Loucy (cell line): ENCODE measurements around the gene APBB2.

Source experiments
- H2AFZ ChIP-seq: fragments of 200-600 bp; sonication (generic); 2 replicates; pipeline ENCODE4 v1.6.0; 2016; ENCODE audit warnings: antibody characterized with exemption, mild to moderate bottlenecking, low read length, moderate library complexity
- H3F3A ChIP-seq: fragments of 200-600 bp; 2 replicates; pipeline ENCODE4 v1.6.0; 2016; ENCODE audit warnings: antibody characterized with exemption, low read depth, mild to moderate bottlenecking
- H3K27me3 ChIP-seq: fragments of 200-600 bp; sonication (generic); 2 replicates; pipeline ENCODE4 v1.6.1; 2014; ENCODE audit warnings: low read length, mild to moderate bottlenecking; ENCODE audit not compliant: insufficient read depth, poor library complexity, severe bottlenecking
- H3K36me3 ChIP-seq: fragments of 200-600 bp; sonication (generic); 2 replicates; pipeline ENCODE4 v1.6.1; 2016; ENCODE audit warnings: low read length; ENCODE audit not compliant: insufficient read depth
- H3K4me1 ChIP-seq: fragments of 200-600 bp; sonication (generic); 2 replicates; pipeline ENCODE4 v1.5.1; 2014; ENCODE audit warnings: low read length, mild to moderate bottlenecking; ENCODE audit not compliant: insufficient read depth, poor library complexity, severe bottlenecking
- H3K4me2 ChIP-seq: fragments of 200-600 bp; sonication (generic); 2 replicates; pipeline ENCODE4 v1.6.0; 2014; ENCODE audit warnings: antibody characterized with exemption, low read length, low read depth, mild to moderate bottlenecking; ENCODE audit not compliant: poor library complexity, severe bottlenecking
- H3K4me3 ChIP-seq: fragments of 200-600 bp; sonication (generic); 2 replicates; pipeline ENCODE4 v1.5.1; 2014; ENCODE audit warnings: low read length, mild to moderate bottlenecking, mixed read lengths; ENCODE audit not compliant: poor library complexity, severe bottlenecking
- H3K79me2 ChIP-seq: fragments of 200-600 bp; sonication (generic); 2 replicates; pipeline ENCODE4 v1.6.1; 2014; ENCODE audit warnings: low read length; ENCODE audit not compliant: insufficient read depth
- H3K9ac ChIP-seq: fragments of 200-600 bp; sonication (generic); 2 replicates; pipeline ENCODE4 v1.6.0; 2014; ENCODE audit warnings: mild to moderate bottlenecking, low read depth, low read length, moderate library complexity; ENCODE audit not compliant: poor library complexity, severe bottlenecking
- H3K9me2 ChIP-seq: fragments of 200-600 bp; sonication (generic); replicated peaks from 2 replicates; pipeline ENCODE4 v1.6.1; 2016; ENCODE audit warnings: low read depth, low read length, mixed read lengths
- H3K9me3 ChIP-seq: fragments of 200-600 bp; sonication (generic); 2 replicates; pipeline ENCODE4 v1.6.1; 2014; ENCODE audit warnings: mild to moderate bottlenecking, antibody characterized with exemption, low read length, low read depth; ENCODE audit not compliant: insufficient read depth
- H4K20me1 ChIP-seq: fragments of 200-600 bp; sonication (generic); 2 replicates; pipeline ENCODE4 v1.6.0; 2014; ENCODE audit warnings: antibody characterized with exemption, low read length, mild to moderate bottlenecking; ENCODE audit not compliant: insufficient read depth, poor library complexity, severe bottlenecking
- EZH2phosphoT487 ChIP-seq: fragments of 200-600 bp; IDR thresholded peaks from 2 replicates; pipeline ENCODE4 v1.6.1; 2018; ENCODE audit warnings: antibody characterized with exemption, mild to moderate bottlenecking, moderate library complexity, borderline replicate concordance
- TF ChIP-seq, protein P1 (sequence below): fragments of 200-600 bp; sonication (generic); conservative IDR thresholded peaks from 2 replicates; pipeline ENCODE4 v1.5.1; 2014; ENCODE audit warnings: mild to moderate bottlenecking, antibody characterized with exemption, low read length

Gene APBB2

DNA sequence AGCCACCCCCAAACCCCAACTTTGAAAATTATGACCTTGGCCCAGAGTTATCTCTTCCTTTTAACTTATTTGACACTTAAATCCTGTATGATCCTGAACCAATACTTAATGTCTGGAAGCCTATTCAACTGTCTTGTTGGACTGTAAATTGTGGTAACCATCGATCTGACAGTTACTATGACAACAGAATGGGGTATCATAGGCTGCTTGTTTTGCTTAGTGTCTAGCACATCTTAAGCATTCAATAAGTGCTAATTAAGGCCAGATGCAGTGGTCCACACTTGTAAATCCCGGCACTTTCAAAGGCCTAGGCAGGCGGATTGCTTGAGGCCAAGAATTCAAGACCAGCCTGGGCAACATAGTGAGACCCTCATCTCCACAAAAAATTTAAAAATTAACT is 175.0 kb downstream of the APBB2 start:
- Histone ChIP-seq H3F3A (no peaks in the 10 kb centered on the region), H3K9me2 (no peaks in the 10 kb centered on the region), H3K9ac (no peak overlapping the region), H3K9me3 (no peaks in the 10 kb centered on the region), H3K4me2 (no peak overlapping the region), H3K36me3 (no peaks in the 10 kb centered on the region), H3K79me2 (no peaks in the 10 kb centered on the region), H3K27me3 (no peaks in the 10 kb centered on the region), H2AFZ (no peak overlapping the region), H3K4me3 (no peak overlapping the region), H3K4me1 (no peaks in the 10 kb centered on the region), H4K20me1 (no peaks in the 10 kb centered on the region)
- TF ChIP-seq, protein P1, sequence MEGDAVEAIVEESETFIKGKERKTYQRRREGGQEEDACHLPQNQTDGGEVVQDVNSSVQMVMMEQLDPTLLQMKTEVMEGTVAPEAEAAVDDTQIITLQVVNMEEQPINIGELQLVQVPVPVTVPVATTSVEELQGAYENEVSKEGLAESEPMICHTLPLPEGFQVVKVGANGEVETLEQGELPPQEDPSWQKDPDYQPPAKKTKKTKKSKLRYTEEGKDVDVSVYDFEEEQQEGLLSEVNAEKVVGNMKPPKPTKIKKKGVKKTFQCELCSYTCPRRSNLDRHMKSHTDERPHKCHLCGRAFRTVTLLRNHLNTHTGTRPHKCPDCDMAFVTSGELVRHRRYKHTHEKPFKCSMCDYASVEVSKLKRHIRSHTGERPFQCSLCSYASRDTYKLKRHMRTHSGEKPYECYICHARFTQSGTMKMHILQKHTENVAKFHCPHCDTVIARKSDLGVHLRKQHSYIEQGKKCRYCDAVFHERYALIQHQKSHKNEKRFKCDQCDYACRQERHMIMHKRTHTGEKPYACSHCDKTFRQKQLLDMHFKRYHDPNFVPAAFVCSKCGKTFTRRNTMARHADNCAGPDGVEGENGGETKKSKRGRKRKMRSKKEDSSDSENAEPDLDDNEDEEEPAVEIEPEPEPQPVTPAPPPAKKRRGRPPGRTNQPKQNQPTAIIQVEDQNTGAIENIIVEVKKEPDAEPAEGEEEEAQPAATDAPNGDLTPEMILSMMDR, result no peak
- no peak for TF ChIP-seq EZH2phosphoT487

DNA sequence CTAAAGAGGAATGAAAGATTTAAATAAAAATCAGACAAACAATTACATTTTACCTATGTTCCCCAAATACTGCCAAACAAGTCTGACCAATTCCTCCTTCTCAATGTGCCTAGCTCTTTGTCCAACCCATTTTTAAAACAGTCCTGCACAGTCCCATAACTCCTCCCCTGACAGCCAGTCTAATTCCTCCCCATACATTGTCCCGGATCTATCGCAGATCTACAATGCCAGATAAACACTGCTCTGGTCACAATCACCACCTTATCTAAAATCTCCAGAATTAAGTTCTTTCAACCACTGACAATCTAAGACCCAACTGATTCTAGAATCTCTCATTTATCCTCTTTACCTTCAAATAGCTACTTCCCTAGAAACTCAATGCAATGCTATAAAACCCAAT is 176.0 kb downstream of the APBB2 start:
- Histone ChIP-seq H3K9me2 (no peaks in the 10 kb centered on the region), H3K27me3 (no peaks in the 10 kb centered on the region), H4K20me1 (no peaks in the 10 kb centered on the region), H3K4me1 (no peaks in the 10 kb centered on the region), H2AFZ (no peak overlapping the region), H3K36me3 (no peaks in the 10 kb centered on the region), H3K4me3 (no peak overlapping the region), H3K4me2 (no peak overlapping the region), H3K79me2 (no peaks in the 10 kb centered on the region), H3F3A (no peaks in the 10 kb centered on the region), H3K9ac (no peak overlapping the region), H3K9me3 (no peaks in the 10 kb centered on the region)
- TF ChIP-seq, protein P1, result no peak
- no peak for TF ChIP-seq EZH2phosphoT487

DNA sequence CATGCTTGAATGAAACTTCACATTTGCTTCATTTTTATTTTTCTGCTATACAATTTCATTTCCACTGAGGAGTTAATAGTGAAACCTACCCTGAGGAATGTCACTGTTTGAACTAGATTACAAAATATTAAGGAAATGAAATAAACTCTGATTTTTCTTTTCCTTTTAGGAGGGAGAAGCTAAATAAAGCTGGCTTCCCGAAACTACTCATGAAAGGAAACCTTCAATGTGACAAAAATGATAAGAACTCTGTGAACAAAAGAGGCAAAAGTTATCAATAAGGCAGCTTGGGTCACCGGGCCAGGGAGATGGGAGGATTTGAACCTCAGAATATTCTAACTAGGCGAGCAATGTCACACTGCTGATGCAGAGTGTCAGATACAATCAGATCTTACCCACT is 185.2 kb downstream of the APBB2 start:
- H3K79me2 ChIP-seq, result no peaks in the 10 kb centered on the region
- no peak overlapping the region for H3K4me2 ChIP-seq
- H3K9me3 ChIP-seq, result peaks cover 13% of the 10 kb centered on the region; the same call in 1 of the 2 replicates
- H3K9me2 ChIP-seq, result no peaks in the 10 kb centered on the region
- no peaks in the 10 kb centered on the region for H3K36me3 ChIP-seq
- H3F3A ChIP-seq, result no peaks in the 10 kb centered on the region
- H3K27me3 ChIP-seq, result no peaks in the 10 kb centered on the region
- no peak overlapping the region for H2AFZ ChIP-seq
- H3K4me3 ChIP-seq, result no peak overlapping the region
- TF ChIP-seq, protein P1, result no peak
- no peak for TF ChIP-seq EZH2phosphoT487
- H3K4me1 ChIP-seq, result no peaks in the 10 kb centered on the region
- no peaks in the 10 kb centered on the region for H4K20me1 ChIP-seq
- H3K9ac ChIP-seq, result no peak overlapping the region
